ENCODE measurements around the gene GAB1.

The GAB1 gene

DNA sequence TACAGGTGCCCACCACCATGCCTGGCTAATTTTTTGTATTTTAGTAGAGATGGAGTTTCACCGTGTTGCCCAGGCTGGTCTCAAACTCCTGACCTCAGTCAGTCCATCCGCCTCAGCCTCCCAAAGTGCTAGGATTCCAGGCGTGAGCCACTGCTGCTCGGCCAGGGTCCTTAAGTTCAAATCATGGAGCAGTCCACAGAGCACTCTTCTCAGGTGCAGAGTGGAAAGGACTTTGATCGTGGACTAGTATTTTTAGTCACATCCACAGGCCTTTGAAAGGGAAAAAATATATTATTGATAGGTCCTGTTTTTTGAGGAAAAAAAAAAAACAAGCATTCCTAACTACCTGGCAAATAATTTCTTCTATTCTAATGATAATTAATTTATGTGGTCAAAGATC is 31.2 kb downstream of the GAB1 start:
- no peak overlapping the region for H3K27ac ChIP-seq (ENCODE audit: low read depth, low read length)
- no peak overlapping the region for H3K4me3 ChIP-seq (ENCODE audit: low read depth in 1 of 2, low read length in 2 of 2)
- H3K9ac ChIP-seq (ENCODE audit: low read depth in 1 of 2, low read length in 2 of 2) = no peak overlapping the region
- peaks cover 0 to 13% of the 10 kb centered on the region in 2 donors for H3K4me1 ChIP-seq (ENCODE audit: control insufficient read depth in 1 of 2, insufficient read depth in 2 of 2, low read length in 2 of 2)
- no peaks in the 10 kb centered on the region for H3K36me3 ChIP-seq (ENCODE audit: control insufficient read depth in 1 of 2, insufficient read depth in 2 of 2, low read length in 2 of 2)
- H3K9me3 ChIP-seq (ENCODE audit: control insufficient read depth in 1 of 2, low read length in 2 of 2) = no peaks in the 10 kb centered on the region
- H3K27me3 ChIP-seq (ENCODE audit: control insufficient read depth in 1 of 2, insufficient read depth in 2 of 2, low read length in 2 of 2) = no peaks in the 10 kb centered on the region

DNA sequence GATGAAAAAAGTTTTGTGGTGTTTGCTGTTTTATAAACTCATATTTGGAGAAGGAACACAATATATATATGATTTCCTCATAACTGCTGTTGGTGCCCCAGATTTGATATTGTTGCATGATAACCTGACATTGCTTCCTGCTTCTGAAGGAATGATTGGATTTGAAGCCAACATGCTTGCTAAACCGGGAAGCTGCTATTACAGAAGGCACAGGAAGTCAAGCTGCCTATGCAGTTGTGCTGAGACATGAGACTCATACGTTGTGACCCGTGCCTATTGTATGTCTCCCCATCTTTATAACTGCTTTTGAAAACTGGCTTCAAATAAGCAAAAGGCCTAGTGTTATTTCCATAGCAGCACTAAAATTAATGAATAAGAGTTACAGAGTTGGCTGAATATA is 32.9 kb downstream of the GAB1 start:
- no peak overlapping the region for H3K9ac ChIP-seq (ENCODE audit: low read depth in 1 of 2, low read length in 2 of 2)
- H3K9me3 ChIP-seq (ENCODE audit: control insufficient read depth in 1 of 2, low read length in 2 of 2) = no peaks in the 10 kb centered on the region
- H3K36me3 ChIP-seq (ENCODE audit: control insufficient read depth in 1 of 2, insufficient read depth in 2 of 2, low read length in 2 of 2) = no peaks in the 10 kb centered on the region
- no peak overlapping the region for H3K27ac ChIP-seq (ENCODE audit: low read depth, low read length)
- H3K27me3 ChIP-seq (ENCODE audit: control insufficient read depth in 1 of 2, insufficient read depth in 2 of 2, low read length in 2 of 2) = no peaks in the 10 kb centered on the region
- H3K4me1 ChIP-seq (ENCODE audit: control insufficient read depth in 1 of 2, insufficient read depth in 2 of 2, low read length in 2 of 2) = peaks cover 0 to 6% of the 10 kb centered on the region in 2 donors
- H3K4me3 ChIP-seq (ENCODE audit: low read depth in 1 of 2, low read length in 2 of 2) = no peak overlapping the region

DNA sequence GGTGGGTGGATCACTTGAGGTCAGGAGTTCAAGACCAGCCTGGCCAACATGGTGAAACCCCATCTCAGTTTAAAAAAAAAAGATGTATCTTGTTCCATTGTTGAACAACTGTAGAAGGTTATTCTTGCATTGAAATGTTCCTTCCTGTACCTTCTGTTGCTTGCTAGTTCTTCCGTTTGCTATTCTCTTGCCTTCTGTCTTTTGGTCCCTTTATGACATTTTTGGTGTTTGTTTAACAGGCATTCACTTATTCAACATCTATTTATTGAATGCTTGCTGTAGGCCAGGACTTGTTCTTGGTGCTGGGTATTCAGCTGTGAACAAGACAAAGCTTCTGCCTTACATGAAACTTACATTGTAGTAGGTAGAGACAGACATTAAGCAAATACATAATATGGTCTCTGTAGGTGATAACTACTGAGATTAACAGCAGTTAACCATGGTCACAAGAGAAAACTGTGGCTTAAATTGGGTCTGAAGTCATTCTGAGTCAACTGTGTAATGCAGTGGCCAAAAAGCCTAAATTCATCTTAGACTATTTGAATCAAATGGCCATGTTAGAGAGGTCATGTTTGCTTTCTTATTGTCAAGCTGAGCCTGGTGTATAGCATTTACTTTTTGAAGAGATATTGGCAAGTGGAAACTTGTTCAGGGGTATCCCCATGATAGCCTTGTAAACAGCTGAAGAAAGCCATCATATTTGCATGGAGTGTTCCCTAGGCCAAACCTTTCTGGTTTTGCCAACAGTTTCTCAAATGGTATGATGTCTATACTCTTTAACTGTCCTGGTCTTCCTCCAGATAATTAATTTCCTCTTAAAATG is 35.6 kb downstream of the GAB1 start:
- Histone ChIP-seq H3K27me3 (ENCODE audit: control insufficient read depth in 1 of 2, insufficient read depth in 2 of 2, low read length in 2 of 2) (no peaks in the 10 kb centered on the region), H3K27ac (ENCODE audit: low read depth, low read length) (no peak overlapping the region), H3K4me3 (ENCODE audit: low read depth in 1 of 2, low read length in 2 of 2) (no peak overlapping the region), H3K9ac (ENCODE audit: low read depth in 1 of 2, low read length in 2 of 2) (no peak overlapping the region), H3K9me3 (ENCODE audit: control insufficient read depth in 1 of 2, low read length in 2 of 2) (no peaks in the 10 kb centered on the region), H3K36me3 (ENCODE audit: control insufficient read depth in 1 of 2, insufficient read depth in 2 of 2, low read length in 2 of 2) (no peaks in the 10 kb centered on the region), H3K4me1 (ENCODE audit: control insufficient read depth in 1 of 2, insufficient read depth in 2 of 2, low read length in 2 of 2) (peaks cover 5 to 6% of the 10 kb centered on the region in 2 donors)

DNA sequence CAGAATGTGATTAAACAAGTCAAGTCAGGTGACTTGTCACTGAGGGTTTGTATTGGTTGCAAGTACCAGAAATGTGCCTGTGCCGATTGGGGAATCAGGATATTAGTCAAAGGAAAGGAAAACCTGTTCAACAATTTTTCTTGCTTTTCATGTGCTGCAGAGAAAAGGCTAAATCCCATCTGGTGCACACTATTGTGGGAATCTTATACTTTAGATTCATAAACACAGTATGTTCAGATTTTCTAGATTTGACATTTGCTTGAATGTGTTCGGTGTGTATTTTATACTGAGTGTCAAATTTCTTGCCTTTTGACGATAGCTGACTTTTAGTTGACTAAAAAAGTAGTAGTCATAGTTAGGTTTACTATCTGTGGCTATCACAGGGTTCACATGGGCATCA is 37.6 kb downstream of the GAB1 start:
- Histone ChIP-seq H3K27me3 (ENCODE audit: control insufficient read depth in 1 of 2, insufficient read depth in 2 of 2, low read length in 2 of 2) (no peaks in the 10 kb centered on the region), H3K9ac (ENCODE audit: low read depth in 1 of 2, low read length in 2 of 2) (no peak overlapping the region), H3K4me1 (ENCODE audit: control insufficient read depth in 1 of 2, insufficient read depth in 2 of 2, low read length in 2 of 2) (peaks cover 5% of the 10 kb centered on the region in 2 donors), H3K27ac (ENCODE audit: low read depth, low read length) (no peak overlapping the region), H3K4me3 (ENCODE audit: low read depth in 1 of 2, low read length in 2 of 2) (no peak overlapping the region), H3K9me3 (ENCODE audit: control insufficient read depth in 1 of 2, low read length in 2 of 2) (no peaks in the 10 kb centered on the region), H3K36me3 (ENCODE audit: control insufficient read depth in 1 of 2, insufficient read depth in 2 of 2, low read length in 2 of 2) (no peaks in the 10 kb centered on the region)

DNA sequence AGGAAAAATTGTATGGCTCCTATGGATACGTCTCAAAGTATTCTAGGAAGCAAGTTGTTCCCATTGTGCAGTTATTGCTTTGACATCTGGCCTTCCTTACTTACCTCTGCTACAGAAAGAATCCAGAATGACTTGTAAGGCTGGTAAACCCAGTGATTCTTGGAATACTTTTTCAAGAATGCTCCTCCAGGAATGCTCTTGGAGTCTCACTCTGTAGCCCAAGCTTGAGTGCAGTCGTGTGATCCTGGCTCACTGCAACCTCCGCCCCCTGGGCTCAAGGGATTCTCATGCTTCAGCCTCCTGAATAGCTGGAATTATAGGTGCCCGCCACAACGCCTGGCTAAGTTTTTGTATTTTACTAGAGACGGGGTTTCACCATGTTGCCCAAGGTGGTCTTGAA is 38.1 kb downstream of the GAB1 start:
- H3K9ac ChIP-seq (ENCODE audit: low read depth in 1 of 2, low read length in 2 of 2) = no peak overlapping the region
- H3K4me3 ChIP-seq (ENCODE audit: low read depth in 1 of 2, low read length in 2 of 2) = no peak overlapping the region
- H3K27ac ChIP-seq (ENCODE audit: low read depth, low read length) = no peak overlapping the region
- peaks cover 0 to 5% of the 10 kb centered on the region in 2 donors for H3K4me1 ChIP-seq (ENCODE audit: control insufficient read depth in 1 of 2, insufficient read depth in 2 of 2, low read length in 2 of 2)
- H3K9me3 ChIP-seq (ENCODE audit: control insufficient read depth in 1 of 2, low read length in 2 of 2) = no peaks in the 10 kb centered on the region
- no peaks in the 10 kb centered on the region for H3K36me3 ChIP-seq (ENCODE audit: control insufficient read depth in 1 of 2, insufficient read depth in 2 of 2, low read length in 2 of 2)
- H3K27me3 ChIP-seq (ENCODE audit: control insufficient read depth in 1 of 2, insufficient read depth in 2 of 2, low read length in 2 of 2) = no peaks in the 10 kb centered on the region

DNA sequence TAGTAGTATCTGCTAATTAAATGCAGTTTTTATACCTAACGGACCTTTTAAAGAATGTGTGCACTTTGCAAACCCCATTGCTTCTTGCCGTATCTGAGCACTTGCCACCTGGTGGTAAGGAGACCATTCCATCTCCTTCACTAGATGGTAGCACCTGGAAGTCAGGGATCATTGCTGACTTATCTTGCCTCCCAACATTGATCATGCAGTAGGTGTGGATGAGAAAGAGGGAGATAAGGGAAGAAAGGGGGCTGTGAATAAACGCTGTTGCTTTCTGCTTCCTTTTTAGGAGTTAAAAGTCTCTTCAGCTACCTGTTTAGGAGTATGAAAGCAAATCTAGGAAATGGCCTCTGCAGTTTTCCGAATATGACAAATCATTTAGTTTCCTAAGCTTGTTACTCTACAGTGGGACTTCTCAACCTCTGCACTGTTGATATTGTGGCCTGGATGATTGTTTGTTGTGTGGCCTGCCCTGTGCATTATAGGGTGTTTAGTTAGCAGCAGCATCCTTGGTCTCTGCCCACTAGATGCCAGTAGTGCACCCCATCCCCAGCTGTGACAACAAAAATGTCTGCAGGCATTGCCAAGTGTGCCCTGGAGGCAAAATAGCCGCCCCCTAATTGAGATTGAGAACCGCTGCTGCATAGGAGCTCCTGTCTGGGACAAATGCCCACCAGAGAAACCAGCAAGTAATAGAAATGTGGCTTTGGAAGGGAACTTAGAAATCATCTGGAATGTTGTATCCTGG is 38.8 kb downstream of the GAB1 start:
- Histone ChIP-seq H3K27ac (ENCODE audit: low read depth, low read length) (no peak overlapping the region), H3K4me3 (ENCODE audit: low read depth in 1 of 2, low read length in 2 of 2) (no peak overlapping the region), H3K9ac (ENCODE audit: low read depth in 1 of 2, low read length in 2 of 2) (no peak overlapping the region), H3K9me3 (ENCODE audit: control insufficient read depth in 1 of 2, low read length in 2 of 2) (no peaks in the 10 kb centered on the region), H3K4me1 (ENCODE audit: control insufficient read depth in 1 of 2, insufficient read depth in 2 of 2, low read length in 2 of 2) (peaks cover 1 to 5% of the 10 kb centered on the region in 2 donors), H3K27me3 (ENCODE audit: control insufficient read depth in 1 of 2, insufficient read depth in 2 of 2, low read length in 2 of 2) (no peaks in the 10 kb centered on the region), H3K36me3 (ENCODE audit: control insufficient read depth in 1 of 2, insufficient read depth in 2 of 2, low read length in 2 of 2) (no peaks in the 10 kb centered on the region)

DNA sequence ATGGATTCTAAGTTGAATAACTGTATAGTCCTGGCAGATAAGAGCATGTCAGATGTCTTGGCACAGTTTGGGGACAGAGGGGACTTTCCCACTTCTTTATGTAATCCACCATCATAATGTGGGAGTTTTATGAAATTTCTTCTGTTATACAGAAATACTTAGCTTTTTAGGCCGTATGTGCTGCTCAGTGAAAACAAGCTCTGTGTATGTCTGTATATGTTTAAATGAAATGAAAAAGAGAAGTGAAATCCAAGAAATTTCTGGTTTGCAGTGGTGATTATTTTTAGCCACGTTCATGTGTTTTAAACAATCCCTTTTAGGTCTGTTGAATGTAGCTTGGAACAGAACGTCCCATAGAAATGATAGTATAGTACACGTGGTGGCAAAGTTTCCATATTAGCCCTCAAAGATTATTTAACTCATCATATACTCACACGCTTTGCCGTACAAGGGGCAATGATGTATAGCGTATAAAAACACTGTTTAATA is 41.0 kb downstream of the GAB1 start:
- peaks cover 20 to 22% of the 10 kb centered on the region in 2 donors for H3K4me1 ChIP-seq (ENCODE audit: control insufficient read depth in 1 of 2, insufficient read depth in 2 of 2, low read length in 2 of 2)
- H3K9me3 ChIP-seq (ENCODE audit: control insufficient read depth in 1 of 2, low read length in 2 of 2) = no peaks in the 10 kb centered on the region
- no peak overlapping the region for H3K9ac ChIP-seq (ENCODE audit: low read depth in 1 of 2, low read length in 2 of 2)
- H3K4me3 ChIP-seq (ENCODE audit: low read depth in 1 of 2, low read length in 2 of 2) = no peak overlapping the region
- no peak overlapping the region for H3K27ac ChIP-seq (ENCODE audit: low read depth, low read length)
- no peaks in the 10 kb centered on the region for H3K36me3 ChIP-seq (ENCODE audit: control insufficient read depth in 1 of 2, insufficient read depth in 2 of 2, low read length in 2 of 2)
- no peaks in the 10 kb centered on the region for H3K27me3 ChIP-seq (ENCODE audit: control insufficient read depth in 1 of 2, insufficient read depth in 2 of 2, low read length in 2 of 2)

DNA sequence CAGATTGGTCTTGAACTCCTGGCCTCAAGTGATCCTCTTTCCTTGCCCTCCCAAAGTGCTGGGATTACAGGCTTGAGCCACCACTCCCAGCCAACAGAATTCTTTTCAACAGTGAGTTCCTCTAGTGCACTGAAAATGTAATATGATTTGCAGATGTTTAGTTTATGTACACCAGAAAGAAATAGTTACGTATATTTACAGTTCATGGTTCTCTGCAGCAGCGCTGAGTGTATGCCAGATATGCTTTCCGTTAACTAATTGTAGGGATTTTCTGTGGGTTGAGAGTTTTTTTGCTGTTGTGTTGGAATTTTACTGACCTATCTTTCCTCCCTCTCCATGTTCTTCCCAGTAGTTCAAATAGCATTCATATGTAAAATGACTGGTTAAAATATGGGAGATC is 44.0 kb downstream of the GAB1 start:
- H3K4me1 ChIP-seq (ENCODE audit: control insufficient read depth in 1 of 2, insufficient read depth in 2 of 2, low read length in 2 of 2) = peaks cover 23 to 33% of the 10 kb centered on the region in 2 donors

DNA sequence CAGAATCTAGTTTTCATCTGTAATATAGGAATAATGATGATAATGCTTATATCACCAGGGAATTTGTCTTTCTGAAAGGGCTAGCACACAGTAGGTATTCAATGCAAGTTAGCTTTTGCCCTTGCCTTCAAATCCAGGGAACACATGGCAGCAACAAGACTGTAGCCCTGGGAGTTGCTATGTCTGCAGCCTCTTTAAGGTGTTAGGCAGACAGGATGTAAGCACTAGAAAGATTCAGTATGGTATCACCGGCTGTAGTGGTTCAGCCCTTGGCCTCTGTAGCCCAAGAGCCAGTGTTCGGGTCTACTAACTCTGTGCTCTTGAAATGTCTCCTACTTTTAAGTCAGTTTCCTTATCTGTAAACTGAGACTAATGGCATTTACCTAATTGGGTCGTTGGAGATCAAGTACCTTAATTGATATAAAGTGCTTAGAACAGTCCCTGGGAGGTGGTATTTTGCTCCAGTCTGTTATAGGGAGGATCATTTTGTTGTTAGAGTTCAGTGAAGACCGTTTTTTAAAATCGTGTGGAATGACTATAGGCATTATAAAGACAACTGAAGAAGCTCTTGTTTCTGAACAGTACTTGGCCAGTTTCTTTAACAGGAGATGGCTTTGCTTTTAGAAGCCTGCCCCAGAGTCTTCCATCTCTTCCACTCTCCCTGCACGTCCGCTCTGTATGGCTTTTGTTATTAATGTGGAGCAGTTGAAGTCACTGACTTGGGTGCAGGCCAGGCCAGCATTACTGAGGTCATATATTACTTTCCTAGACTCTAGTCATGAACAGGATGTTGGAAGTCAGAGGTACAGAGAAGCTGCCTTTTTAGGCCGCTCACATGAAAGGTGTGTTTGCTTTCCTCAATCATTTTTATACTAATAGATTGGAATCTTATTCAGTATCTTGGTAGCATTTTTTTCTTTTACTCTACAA is 44.8 kb downstream of the GAB1 start:
- Histone ChIP-seq H3K9ac (ENCODE audit: low read depth in 1 of 2, low read length in 2 of 2) (no peak overlapping the region), H3K27me3 (ENCODE audit: control insufficient read depth in 1 of 2, insufficient read depth in 2 of 2, low read length in 2 of 2) (no peaks in the 10 kb centered on the region), H3K4me1 (ENCODE audit: control insufficient read depth in 1 of 2, insufficient read depth in 2 of 2, low read length in 2 of 2) (peaks cover 23 to 33% of the 10 kb centered on the region in 2 donors), H3K27ac (ENCODE audit: low read depth, low read length) (no peak overlapping the region), H3K9me3 (ENCODE audit: control insufficient read depth in 1 of 2, low read length in 2 of 2) (no peaks in the 10 kb centered on the region), H3K36me3 (ENCODE audit: control insufficient read depth in 1 of 2, insufficient read depth in 2 of 2, low read length in 2 of 2) (no peaks in the 10 kb centered on the region), H3K4me3 (ENCODE audit: low read depth in 1 of 2, low read length in 2 of 2) (no peak overlapping the region)

More for the DNA sequence above, 44.0 kb downstream of the GAB1 start:
- Histone ChIP-seq H3K9me3 (ENCODE audit: control insufficient read depth in 1 of 2, low read length in 2 of 2) (no peaks in the 10 kb centered on the region), H3K36me3 (ENCODE audit: control insufficient read depth in 1 of 2, insufficient read depth in 2 of 2, low read length in 2 of 2) (no peaks in the 10 kb centered on the region), H3K9ac (ENCODE audit: low read depth in 1 of 2, low read length in 2 of 2) (no peak overlapping the region), H3K27me3 (ENCODE audit: control insufficient read depth in 1 of 2, insufficient read depth in 2 of 2, low read length in 2 of 2) (no peaks in the 10 kb centered on the region), H3K27ac (ENCODE audit: low read depth, low read length) (no peak overlapping the region), H3K4me3 (ENCODE audit: low read depth in 1 of 2, low read length in 2 of 2) (no peak overlapping the region)
